GM12864 (cell line): ENCODE measurements around the gene CXCL17.

ENCODE experiments used
- DNase-seq: peaks from one replicate; pipeline ENCODE4 v3.0.0-alpha.2; 2011; ENCODE audit warnings: low read depth
- H3K4me3 ChIP-seq: 2 replicates; pipeline ENCODE4 v1.5.1; 2011; ENCODE audit warnings: mild to moderate bottlenecking, low read depth, low read length, control low read depth
- TF ChIP-seq, protein P1 (sequence below): IDR thresholded peaks from 2 replicates; pipeline ENCODE4 v1.5.1; 2011; ENCODE audit warnings: low read depth, mild to moderate bottlenecking, moderate library complexity, low read length, control low read depth, inconsistent platforms; ENCODE audit errors: missing control alignments

CXCL17 gene

GRCh38 chr19:42479736-42480135 is 37.0 kb upstream of the CXCL17 start:
- TF ChIP-seq, protein P1, sequence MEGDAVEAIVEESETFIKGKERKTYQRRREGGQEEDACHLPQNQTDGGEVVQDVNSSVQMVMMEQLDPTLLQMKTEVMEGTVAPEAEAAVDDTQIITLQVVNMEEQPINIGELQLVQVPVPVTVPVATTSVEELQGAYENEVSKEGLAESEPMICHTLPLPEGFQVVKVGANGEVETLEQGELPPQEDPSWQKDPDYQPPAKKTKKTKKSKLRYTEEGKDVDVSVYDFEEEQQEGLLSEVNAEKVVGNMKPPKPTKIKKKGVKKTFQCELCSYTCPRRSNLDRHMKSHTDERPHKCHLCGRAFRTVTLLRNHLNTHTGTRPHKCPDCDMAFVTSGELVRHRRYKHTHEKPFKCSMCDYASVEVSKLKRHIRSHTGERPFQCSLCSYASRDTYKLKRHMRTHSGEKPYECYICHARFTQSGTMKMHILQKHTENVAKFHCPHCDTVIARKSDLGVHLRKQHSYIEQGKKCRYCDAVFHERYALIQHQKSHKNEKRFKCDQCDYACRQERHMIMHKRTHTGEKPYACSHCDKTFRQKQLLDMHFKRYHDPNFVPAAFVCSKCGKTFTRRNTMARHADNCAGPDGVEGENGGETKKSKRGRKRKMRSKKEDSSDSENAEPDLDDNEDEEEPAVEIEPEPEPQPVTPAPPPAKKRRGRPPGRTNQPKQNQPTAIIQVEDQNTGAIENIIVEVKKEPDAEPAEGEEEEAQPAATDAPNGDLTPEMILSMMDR = no peak
- no peak overlapping the region for H3K4me3 ChIP-seq
- no peak for DNase-seq

GRCh38 chr19:42478765-42479311 is 36.1 kb upstream of the CXCL17 start:
- TF ChIP-seq, protein P1 = no peak
- H3K4me3 ChIP-seq = no peak overlapping the region
- no peak for DNase-seq

DNA sequence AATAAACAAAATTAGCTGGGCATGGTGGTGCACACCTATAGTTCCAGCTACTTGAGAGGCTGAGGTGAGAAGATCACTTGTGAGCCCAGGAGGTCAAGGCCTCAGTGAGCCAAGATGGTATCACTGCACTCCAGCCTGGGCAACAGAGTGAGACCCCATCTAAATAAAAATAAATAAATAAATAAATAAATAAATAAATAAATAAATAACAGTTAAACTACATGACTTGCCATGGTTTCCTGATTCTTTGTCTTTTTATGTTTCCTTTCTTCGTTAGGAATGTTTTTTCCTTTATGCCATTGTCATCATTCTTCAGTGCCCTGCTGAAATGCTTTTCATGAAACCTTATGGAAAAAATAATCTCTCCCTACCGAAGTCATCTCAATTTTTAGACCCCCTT is 35.2 kb upstream of the CXCL17 start:
- TF ChIP-seq, protein P1 = no peak
- DNase-seq = no peak

GRCh38 chr19:42477117-42477516 is 34.4 kb upstream of the CXCL17 start:
- TF ChIP-seq, protein P1 = no peak
- H3K4me3 ChIP-seq = no peak overlapping the region
- DNase-seq = no peak

More for the DNA sequence above, 35.2 kb upstream of the CXCL17 start:
- no peak overlapping the region for H3K4me3 ChIP-seq

DNA sequence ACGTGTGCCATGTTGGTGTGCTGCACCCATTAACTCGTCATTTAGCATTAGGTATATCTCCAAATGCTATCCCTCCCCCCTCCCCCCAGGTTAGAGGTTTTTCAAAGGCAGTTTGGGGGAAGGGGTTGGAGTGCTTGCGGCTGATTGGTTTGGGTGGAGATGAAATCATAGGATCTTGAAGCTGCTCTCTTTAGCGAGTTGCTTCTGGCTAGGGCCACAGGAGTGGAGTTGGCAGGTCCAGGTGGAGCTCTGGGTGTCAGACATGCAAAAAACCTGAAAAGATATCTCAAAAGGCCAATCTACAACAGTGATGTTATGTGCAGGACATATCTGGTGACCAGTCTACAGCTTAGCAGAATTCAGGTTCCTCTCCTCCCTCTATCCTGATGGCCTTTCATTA is 32.6 kb upstream of the CXCL17 start:
- TF ChIP-seq, protein P1 = no peak
- DNase-seq = no peak
- H3K4me3 ChIP-seq = no peak overlapping the region

DNA sequence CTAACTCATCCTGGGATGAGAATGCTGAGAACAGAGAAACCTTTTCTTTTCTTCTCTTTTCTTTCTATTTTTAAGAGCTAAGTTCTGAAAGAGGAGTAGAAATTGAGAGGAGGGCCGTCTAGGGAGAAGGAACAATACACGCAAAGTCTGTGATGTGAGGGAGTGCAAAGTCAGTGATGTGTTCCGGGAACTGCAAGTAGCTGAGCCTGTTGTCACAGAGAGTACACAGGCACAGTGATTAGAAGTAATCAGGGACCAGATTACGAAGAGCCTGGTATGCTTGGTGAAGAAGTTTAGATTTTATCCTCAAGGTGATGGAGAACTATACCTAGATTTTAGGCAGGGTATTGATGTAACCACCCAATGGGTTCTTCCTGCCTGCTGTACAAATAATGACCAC is 32.0 kb upstream of the CXCL17 start:
- no peak for DNase-seq
- no peak overlapping the region for H3K4me3 ChIP-seq
- TF ChIP-seq, protein P1 = no peak

GRCh38 chr19:42473686-42474085 is 30.9 kb upstream of the CXCL17 start:
- DNase-seq = no peak
- no peak overlapping the region for H3K4me3 ChIP-seq
- TF ChIP-seq, protein P1 = no peak
